Mesenchymal stem cell (in vitro differentiated cells and primary cell): ENCODE data around the gene PCIF1.
A peak's percentile ranks its signal among the peaks of the same experiment; 100 is the strongest.

ENCODE experiments used
- DNase-seq: peaks from one replicate; pipeline ENCODE4 v3.0.0-alpha.2; 2013
- H2AFZ ChIP-seq: one replicate; pipeline ENCODE4 v1.6.1; 2013; ENCODE audit warnings: low read depth, mild to moderate bottlenecking, control low read depth, inconsistent platforms, low read length, moderate library complexity
- H2AK5ac ChIP-seq: 2 replicates; pipeline ENCODE4 v1.6.1; 2013; ENCODE audit warnings: low read length, moderate library complexity, mild to moderate bottlenecking, inconsistent platforms; ENCODE audit not compliant: severe bottlenecking
- H2BK120ac ChIP-seq: one replicate; pipeline ENCODE4 v1.6.1; 2013; ENCODE audit warnings: low read depth, mild to moderate bottlenecking, inconsistent platforms, low read length, moderate library complexity
- H2BK12ac ChIP-seq, 2 experiments: one replicate each; pipeline ENCODE4 v1.6.1; 2013; ENCODE audit warnings: inconsistent platforms in 2 of 2, low read length in 2 of 2, mild to moderate bottlenecking in 2 of 2, moderate library complexity in 2 of 2, control low read depth in 1 of 2
- H2BK15ac ChIP-seq: one replicate; pipeline ENCODE4 v1.6.1; 2013; ENCODE audit warnings: mild to moderate bottlenecking, low read depth, inconsistent platforms; ENCODE audit not compliant: poor library complexity, severe bottlenecking
- H2BK5ac ChIP-seq: 2 replicates; pipeline ENCODE4 v1.6.1; 2013; ENCODE audit warnings: low read depth, mild to moderate bottlenecking, low read length, control low read depth, inconsistent platforms; ENCODE audit not compliant: poor library complexity, severe bottlenecking
- H3K14ac ChIP-seq, 2 experiments: one replicate each; pipeline ENCODE4 v1.6.1; 2013; ENCODE audit warnings: inconsistent platforms in 2 of 2, low read length in 2 of 2, control low read depth in 1 of 2, mild to moderate bottlenecking in 1 of 2, moderate library complexity in 1 of 2
- H3K18ac ChIP-seq, 2 experiments: one replicate each; pipeline ENCODE4 v1.6.1; 2013; ENCODE audit warnings: inconsistent platforms in 2 of 2, low read length in 2 of 2, control low read depth in 1 of 2, low read depth in 1 of 2, mild to moderate bottlenecking in 1 of 2
- H3K23ac ChIP-seq, 2 experiments: one replicate each; pipeline ENCODE4 v1.6.1; 2013; ENCODE audit warnings: inconsistent platforms in 2 of 2, low read length in 2 of 2, mild to moderate bottlenecking in 2 of 2, moderate library complexity in 2 of 2, control low read depth in 1 of 2
- H3K27ac ChIP-seq: 2 replicates; pipeline ENCODE4 v1.5.1; 2013; ENCODE audit warnings: mild to moderate bottlenecking, moderate library complexity, low read length, control low read depth, inconsistent platforms; ENCODE audit not compliant: poor library complexity, severe bottlenecking
- H3K27me3 ChIP-seq, 2 experiments: 2 replicates each; pipeline versions ENCODE4 v1.6.1 to v1.7.0; 2013; ENCODE audit warnings: low read length in 2 of 2, mild to moderate bottlenecking in 2 of 2, moderate library complexity in 2 of 2, control low read depth in 1 of 2, inconsistent platforms in 1 of 2; ENCODE audit not compliant: control insufficient read depth in 1 of 2, insufficient read depth in 1 of 2
- H3K36me3 ChIP-seq, 2 experiments: 2 replicates each; pipeline versions ENCODE4 v1.6.1 to v1.7.0; 2013; ENCODE audit warnings: low read length in 2 of 2, control low read depth in 1 of 2, inconsistent platforms in 1 of 2, low read depth in 1 of 2, mild to moderate bottlenecking in 1 of 2; ENCODE audit not compliant: insufficient read depth in 2 of 2, control insufficient read depth in 1 of 2
- H3K4ac ChIP-seq, 2 experiments: one replicate each; pipeline ENCODE4 v1.6.1; 2013; ENCODE audit warnings: inconsistent platforms in 2 of 2, low read length in 2 of 2, mild to moderate bottlenecking in 2 of 2, moderate library complexity in 2 of 2, control low read depth in 1 of 2, low read depth in 1 of 2
- H3K4me1 ChIP-seq: 2 replicates; pipeline ENCODE4 v1.6.1; 2013; ENCODE audit warnings: low read depth, low read length, control low read depth; ENCODE audit not compliant: control insufficient read depth, insufficient read depth
- H3K4me2 ChIP-seq: 2 replicates; pipeline ENCODE4 v1.6.1; 2013; ENCODE audit warnings: low read length, mild to moderate bottlenecking, inconsistent platforms; ENCODE audit not compliant: poor library complexity, severe bottlenecking
- H3K4me3 ChIP-seq, 2 experiments: 2 replicates each; pipeline versions ENCODE4 v1.5.1 to v1.7.0; 2013; ENCODE audit warnings: low read length in 2 of 2, mild to moderate bottlenecking in 2 of 2, control low read depth in 1 of 2, low read depth in 1 of 2; ENCODE audit not compliant: insufficient read depth in 1 of 2
- H3K79me1 ChIP-seq: replicated peaks from 2 replicates; pipeline ENCODE4 v1.6.1; 2013; ENCODE audit warnings: mild to moderate bottlenecking, control low read depth, low read length, inconsistent platforms; ENCODE audit not compliant: poor library complexity, severe bottlenecking
- H3K9ac ChIP-seq: 2 replicates; pipeline ENCODE4 v1.7.0; 2013; ENCODE audit warnings: mild to moderate bottlenecking, low read length, moderate library complexity
- H3K9me3 ChIP-seq: 2 replicates; pipeline ENCODE4 v1.7.0; 2013; ENCODE audit warnings: mild to moderate bottlenecking, low read length; ENCODE audit not compliant: control insufficient read depth
- H4K8ac ChIP-seq: one replicate; pipeline ENCODE4 v1.6.1; 2013; ENCODE audit warnings: inconsistent platforms, mild to moderate bottlenecking, low read length, moderate library complexity
- H4K91ac ChIP-seq: one replicate; pipeline ENCODE4 v1.6.1; 2013; ENCODE audit warnings: mild to moderate bottlenecking, low read length, inconsistent platforms
- WGBS: methylation state at CpG from one replicate; pipeline ENCODE4 v1.1.7; 2013; ENCODE audit warnings: mixed read lengths; 5-methylcytosine and 5-hydroxymethylcytosine counted together

The PCIF1 gene

DNA sequence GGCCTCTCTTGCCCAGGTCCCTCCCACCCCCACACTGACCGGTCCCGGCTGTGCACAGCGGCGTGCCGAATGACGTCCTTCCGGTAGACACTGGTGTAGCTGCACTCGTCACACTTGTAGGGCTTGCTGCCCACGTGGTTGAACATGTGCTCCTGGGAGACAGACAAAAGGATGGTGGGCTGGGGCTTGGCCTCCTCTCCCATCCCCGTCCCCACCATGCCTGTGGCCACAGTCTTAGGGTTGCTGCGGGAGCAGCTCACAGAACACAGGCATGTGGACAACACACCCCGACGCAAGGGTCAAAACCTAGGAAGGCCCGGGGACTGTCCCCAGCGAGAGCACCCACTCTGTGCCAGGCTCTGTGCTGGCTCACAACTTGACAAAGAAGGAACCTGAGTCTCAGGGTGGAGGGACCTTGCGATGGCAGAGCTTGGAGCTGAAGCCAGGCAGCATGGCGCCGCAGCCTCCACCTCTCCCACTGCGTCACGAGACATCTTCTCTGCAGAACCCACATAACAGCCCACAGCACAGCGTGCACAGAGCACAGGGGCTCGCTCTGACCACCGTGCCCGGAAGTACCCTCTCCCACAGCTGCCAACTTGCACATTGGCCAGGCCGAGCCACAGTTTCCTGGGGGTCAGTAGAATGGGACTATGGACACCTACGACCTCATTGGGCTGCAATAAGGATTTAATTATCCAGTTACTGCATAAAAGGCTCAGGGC, 27.7 kb downstream of the PCIF1 start:
- WGBS: 97% methylated on average over 26 of the region's 26 CpGs
- H3K9me3 ChIP-seq: no peaks in the 10 kb centered on the region

GRCh38 chr20:45963059-45964005, 28.8 kb downstream of the PCIF1 start:
- Histone ChIP-seq H4K8ac (no peak overlapping the region), H3K18ac (no peak overlapping the region), H4K91ac (no peak overlapping the region), H3K4me3 (no peak overlapping the region), H3K36me3 (peaks cover 87 to 94% of the 10 kb centered on the region in 2 experiments), H2AFZ (no peak overlapping the region), H2AK5ac (no peak overlapping the region), H3K9me3 (no peaks in the 10 kb centered on the region), H2BK120ac (no peak overlapping the region), H3K4me1 (peaks cover 10% of the 10 kb centered on the region), H2BK12ac (no peak overlapping the region), H2BK15ac (no peak overlapping the region), H3K14ac (no peak overlapping the region), H2BK5ac (no peak overlapping the region), H3K9ac (no peak overlapping the region), H3K4ac (no peak overlapping the region), H3K4me2 (no peak overlapping the region), H3K27me3 (no peaks in the 10 kb centered on the region), H3K79me1 (peaks cover 48% of the 10 kb centered on the region), H3K27ac (no peak overlapping the region), H3K23ac (no peak overlapping the region)
- WGBS: 95% methylated on average over 32 of the region's 34 CpGs
- DNase-seq: peak; percentile 47

More for the DNA sequence above, 27.7 kb downstream of the PCIF1 start:
- H4K8ac ChIP-seq: no peak overlapping the region
- DNase-seq: no peak
- H2BK5ac ChIP-seq: no peak overlapping the region
- H3K27me3 ChIP-seq: no peaks in the 10 kb centered on the region
- H4K91ac ChIP-seq: no peak overlapping the region
- H2BK12ac ChIP-seq: no peak overlapping the region
- H3K23ac ChIP-seq: no peak overlapping the region
- H2BK120ac ChIP-seq: no peak overlapping the region
- peaks cover 87 to 94% of the 10 kb centered on the region in 2 experiments for H3K36me3 ChIP-seq
- no peak overlapping the region for H3K18ac ChIP-seq
- no peak overlapping the region for H3K4ac ChIP-seq
- no peak overlapping the region for H3K4me2 ChIP-seq
- H2AK5ac ChIP-seq: no peak overlapping the region
- no peaks in the 10 kb centered on the region for H3K4me1 ChIP-seq
- no peak overlapping the region for H3K9ac ChIP-seq
- H2AFZ ChIP-seq: no peak overlapping the region
- no peak overlapping the region for H2BK15ac ChIP-seq
- H3K14ac ChIP-seq: no peak overlapping the region
- no peak overlapping the region for H3K27ac ChIP-seq
- H3K4me3 ChIP-seq: peak overlapping the region in 1 of 2 experiments; percentile 21
- peaks cover 41% of the 10 kb centered on the region for H3K79me1 ChIP-seq

DNA sequence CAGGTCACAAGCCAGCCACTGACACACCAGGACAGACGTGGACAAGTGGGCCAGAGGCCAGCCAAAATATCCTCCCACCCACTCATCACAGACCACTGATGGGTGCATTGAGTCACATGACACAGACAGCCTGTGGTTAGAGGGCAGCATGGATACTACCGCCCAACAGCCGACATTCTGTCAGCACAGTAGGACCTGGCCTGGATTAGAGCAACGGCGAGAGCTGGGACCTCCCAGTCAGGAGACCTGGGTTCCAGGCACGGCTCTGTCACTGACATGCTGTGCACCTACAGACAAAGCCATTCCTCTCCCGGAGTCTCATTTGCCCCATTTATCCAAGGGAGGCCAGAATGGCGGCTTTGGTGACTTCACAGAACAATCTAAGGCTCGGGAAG, 29.5 kb downstream of the PCIF1 start:
- H2AFZ ChIP-seq: no peak overlapping the region
- H3K4me1 ChIP-seq: peaks cover 15% of the 10 kb centered on the region
- no peaks in the 10 kb centered on the region for H3K9me3 ChIP-seq
- H3K36me3 ChIP-seq: peaks cover 83 to 94% of the 10 kb centered on the region in 2 experiments
- H3K27me3 ChIP-seq: no peaks in the 10 kb centered on the region
- H3K4ac ChIP-seq: no peak overlapping the region
- no peak overlapping the region for H3K14ac ChIP-seq
- no peak overlapping the region for H4K8ac ChIP-seq
- H3K23ac ChIP-seq: no peak overlapping the region
- no peak overlapping the region for H2BK120ac ChIP-seq
- H3K27ac ChIP-seq: no peak overlapping the region
- no peak overlapping the region for H3K9ac ChIP-seq
- no peak overlapping the region for H3K18ac ChIP-seq
- H2BK5ac ChIP-seq: no peak overlapping the region
- H3K79me1 ChIP-seq: peaks cover 48% of the 10 kb centered on the region
- no peak overlapping the region for H3K4me2 ChIP-seq
- no peak overlapping the region for H2BK12ac ChIP-seq
- H2BK15ac ChIP-seq: no peak overlapping the region
- no peak overlapping the region for H3K4me3 ChIP-seq
- H4K91ac ChIP-seq: no peak overlapping the region
- H2AK5ac ChIP-seq: no peak overlapping the region
- WGBS: 92% methylated on average over 8 of the region's 9 CpGs
- no peak for DNase-seq
